ENCODE data around the gene AMBP. TPM values are rescaled to one million over a fixed set of nuclear protein-coding genes. Genes with fewer than 3 reads are reported as not detected.

The AMBP gene
- total and polyA plus RNA-seq, 2 of the 13 experiments (the other 11 are each of a cell fraction or from before 2014, with no cell fraction given), result 1,510 to 2,580 TPM

GRCh38 chr9:114061830-114062474 is 16.1 kb downstream of the AMBP start (continued):
- peak; percentile 38; the same call in 1 of the 2 replicates for TF ChIP-seq TFAP4 (IDR thresholded peaks at IDR 0.05; ENCODE audit: borderline replicate concordance, low read depth)
- peak; percentile 79 for TF ChIP-seq MEF2D (CRISPR knock-in tag; IDR thresholded peaks at IDR 0.05)
- TF ChIP-seq NONO (IDR thresholded peaks at IDR 0.05), result no peak
- peak; percentile 44; the same call in 1 of the 2 replicates for TF ChIP-seq NONO (CRISPR knock-in tag; conservative IDR thresholded peaks at IDR 0.05)
- TF ChIP-seq NRL (CRISPR knock-in tag; IDR thresholded peaks at IDR 0.05; ENCODE audit: borderline replicate concordance), result no peak
- TF ChIP-seq KLF16 (CRISPR knock-in tag; IDR thresholded peaks at IDR 0.05), result 0 out of 4 replicates have a peak, but pooled peaks of 1 of the 2 experiments have one; percentile 30
- TF ChIP-seq THAP9 (CRISPR knock-in tag; IDR thresholded peaks at IDR 0.05; ENCODE audit: borderline replicate concordance), result no peak
- peak; percentile 45; the same call in 1 of the 2 replicates for TF ChIP-seq MIXL1 (CRISPR knock-in tag; IDR thresholded peaks at IDR 0.05)
- TF ChIP-seq CREB1 (IDR thresholded peaks at IDR 0.05), result 0 out of 2 replicates have a peak, but pooled peaks have one; percentile 16
- no peak for TF ChIP-seq CREB1 (CRISPR knock-in tag; IDR thresholded peaks at IDR 0.05)
- TF ChIP-seq FOXP4 (CRISPR knock-in tag; IDR thresholded peaks at IDR 0.05), result peak; percentile 76
- no peak for TF ChIP-seq PRDM15 (CRISPR knock-in tag; IDR thresholded peaks at IDR 0.05)
- peak; percentile 79; the same call in 1 of the 2 replicates for TF ChIP-seq TARDBP (CRISPR knock-in tag; IDR thresholded peaks at IDR 0.05)
- peak; percentile 34; the same call in 1 of the 2 replicates for TF ChIP-seq SMAD1 (CRISPR knock-in tag; IDR thresholded peaks at IDR 0.05; ENCODE audit: borderline replicate concordance, low read depth)
- TF ChIP-seq ERF (CRISPR knock-in tag; IDR thresholded peaks at IDR 0.05), result peak; percentile 95
- TF ChIP-seq CBX5 (CRISPR knock-in tag; IDR thresholded peaks at IDR 0.05; ENCODE audit: borderline replicate concordance), result peak; percentile 20; the same call in 1 of the 2 replicates
- TF ChIP-seq CBX1 (IDR thresholded peaks at IDR 0.05; ENCODE audit: low read depth), result no peak
- 0 out of 2 replicates have a peak, but pooled peaks have one; percentile 48 for TF ChIP-seq ZNF317 (CRISPR knock-in tag; IDR thresholded peaks at IDR 0.05)
- no peak for TF ChIP-seq ZNF850 (CRISPR knock-in tag; conservative IDR thresholded peaks at IDR 0.05)
